Suprapubic skin (tissue), 4 donors: ENCODE data around the gene NLRC5. TPM values are rescaled to one million over a fixed set of nuclear protein-coding genes. Genes with fewer than 3 reads are reported as not detected.
"Not testable (repeated sequence)": the region's sequence is repeated elsewhere in the genome, so short reads cannot be mapped to it uniquely, and the experiment has no call there.

Experiments
- DNase-seq, 2 donors: peaks; one replicate each; pipeline ENCODE4 v3.0.0-alpha.2; 2019; ENCODE audit warnings: low spot score in 2 of 2
- H3K27ac ChIP-seq: fragments of 200-600 bp; sonication (generic); one replicate; pipeline ENCODE4 v1.5.1; 2019
- H3K27me3 ChIP-seq: fragments of 200-600 bp; sonication (generic); one replicate; pipeline ENCODE4 v1.5.1; 2019
- H3K36me3 ChIP-seq: fragments of 200-600 bp; sonication (generic); one replicate; pipeline ENCODE4 v1.5.1; 2019
- H3K4me1 ChIP-seq: fragments of 200-600 bp; sonication (generic); one replicate; pipeline ENCODE4 v1.5.1; 2019
- H3K4me3 ChIP-seq: fragments of 200-600 bp; sonication (generic); one replicate; pipeline ENCODE4 v1.5.1; 2019; ENCODE audit warnings: mild to moderate bottlenecking
- H3K9me3 ChIP-seq: fragments of 200-600 bp; sonication (generic); one replicate; pipeline ENCODE4 v1.5.1; 2019
- EP300 ChIP-seq: sonication (generic); formaldehyde crosslinking; IDR thresholded peaks from one replicate; pipeline ENCODE4 v1.6.1; 2017; ENCODE audit warnings: antibody characterized with exemption
- POLR2A ChIP-seq, 2 donors: fragments of 450-650 bp; IDR thresholded peaks; one replicate each; pipeline ENCODE4 v1.6.1; 2017; ENCODE audit warnings: antibody characterized with exemption in 2 of 2, mild to moderate bottlenecking in 2 of 2, moderate library complexity in 2 of 2
- POLR2AphosphoS5 ChIP-seq, 3 donors: sonication (generic); formaldehyde crosslinking; IDR thresholded peaks; one replicate each; pipeline ENCODE4 v1.6.1; 2017; ENCODE audit warnings: antibody characterized with exemption in 3 of 3
- WGBS: methylation state at CpG from one replicate; pipeline ENCODE4 v1.1.5; 2018; 5-methylcytosine and 5-hydroxymethylcytosine counted together
- total RNA-seq, 4 donors: library from RNA; depleted of rRNA; stranded (reverse); fragments of >200 nt; gene quantifications; one replicate each; pipeline ENCODE4 v1.1.0, GENCODE V29; 2016
- TF ChIP-seq, protein P1 (sequence below), 2 donors: fragments of 200-600 bp in 1 of 2; fragments of 450-650 bp in 1 of 2; sonication (generic) in 1 of 2; IDR thresholded peaks; one replicate each; pipeline ENCODE4 v1.5.1; 2016 to 2019; ENCODE audit warnings: antibody characterized with exemption in 2 of 2, mild to moderate bottlenecking in 1 of 2, moderate library complexity in 1 of 2

NLRC5 gene
- total RNA-seq, 4 donors from 2014 or later = 36.9 to 133 (median 54.4) TPM

DNA sequence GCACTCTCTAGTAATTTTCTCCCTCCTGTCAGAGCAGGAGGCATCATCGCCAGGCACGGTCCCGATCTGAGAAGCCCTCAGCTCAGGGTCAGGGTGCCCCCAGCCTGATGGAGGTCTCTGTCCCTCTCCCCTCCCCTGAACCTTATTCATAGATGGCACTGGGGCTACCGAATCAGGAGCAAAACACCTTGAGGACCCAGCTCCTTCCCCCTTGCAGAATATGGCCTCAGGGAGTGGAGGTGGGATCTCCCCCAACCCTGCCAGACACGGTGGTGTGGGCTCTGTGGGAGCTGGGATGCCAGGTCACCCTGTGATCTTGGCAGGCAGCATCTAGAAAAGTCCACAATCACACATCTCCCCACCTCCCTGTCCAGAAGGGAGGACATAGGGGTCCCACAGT lies 105.6 kb downstream of the NLRC5 start:
- no peak for DNase-seq
- TF ChIP-seq POLR2A (IDR thresholded peaks at IDR 0.05) (no peak), EP300 (no peak), POLR2AphosphoS5 (IDR thresholded peaks at IDR 0.05) (no peak)
- TF ChIP-seq, protein P1, sequence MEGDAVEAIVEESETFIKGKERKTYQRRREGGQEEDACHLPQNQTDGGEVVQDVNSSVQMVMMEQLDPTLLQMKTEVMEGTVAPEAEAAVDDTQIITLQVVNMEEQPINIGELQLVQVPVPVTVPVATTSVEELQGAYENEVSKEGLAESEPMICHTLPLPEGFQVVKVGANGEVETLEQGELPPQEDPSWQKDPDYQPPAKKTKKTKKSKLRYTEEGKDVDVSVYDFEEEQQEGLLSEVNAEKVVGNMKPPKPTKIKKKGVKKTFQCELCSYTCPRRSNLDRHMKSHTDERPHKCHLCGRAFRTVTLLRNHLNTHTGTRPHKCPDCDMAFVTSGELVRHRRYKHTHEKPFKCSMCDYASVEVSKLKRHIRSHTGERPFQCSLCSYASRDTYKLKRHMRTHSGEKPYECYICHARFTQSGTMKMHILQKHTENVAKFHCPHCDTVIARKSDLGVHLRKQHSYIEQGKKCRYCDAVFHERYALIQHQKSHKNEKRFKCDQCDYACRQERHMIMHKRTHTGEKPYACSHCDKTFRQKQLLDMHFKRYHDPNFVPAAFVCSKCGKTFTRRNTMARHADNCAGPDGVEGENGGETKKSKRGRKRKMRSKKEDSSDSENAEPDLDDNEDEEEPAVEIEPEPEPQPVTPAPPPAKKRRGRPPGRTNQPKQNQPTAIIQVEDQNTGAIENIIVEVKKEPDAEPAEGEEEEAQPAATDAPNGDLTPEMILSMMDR (IDR thresholded peaks at IDR 0.05) = no peak
- Histone ChIP-seq H3K9me3 (no peaks in the 10 kb centered on the region), H3K27ac (no peak overlapping the region), H3K27me3 (no peaks in the 10 kb centered on the region), H3K4me3 (no peak overlapping the region), H3K4me1 (peaks cover 32% of the 10 kb centered on the region), H3K36me3 (no peaks in the 10 kb centered on the region)
- WGBS = 63% methylated on average over 5 of the region's 5 CpGs

DNA sequence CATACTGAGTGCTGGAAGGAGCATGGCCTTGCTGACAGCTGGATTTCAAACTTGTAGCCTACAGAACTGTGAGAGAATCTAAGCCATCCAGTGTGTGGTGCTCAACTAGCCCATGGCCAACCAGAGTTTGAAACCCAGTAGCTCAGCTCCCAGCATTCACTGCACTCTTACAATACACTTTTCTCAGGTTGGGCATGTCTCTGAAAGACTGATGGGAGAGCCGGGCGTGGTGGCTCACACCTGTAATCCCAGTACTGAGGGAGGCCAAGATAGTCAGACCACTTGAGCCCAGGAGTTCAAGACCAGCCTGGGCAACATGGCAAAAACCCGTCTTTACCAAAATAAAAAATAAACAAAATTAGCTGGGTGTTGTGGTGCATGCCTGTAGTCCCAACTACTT lies 106.8 kb downstream of the NLRC5 start:
- Histone ChIP-seq H3K9me3 (no peaks in the 10 kb centered on the region), H3K4me3 (no peak overlapping the region), H3K27me3 (no peaks in the 10 kb centered on the region), H3K27ac (no peak overlapping the region), H3K4me1 (peaks cover 31% of the 10 kb centered on the region), H3K36me3 (no peaks in the 10 kb centered on the region)
- no peak for DNase-seq
- TF ChIP-seq POLR2A (IDR thresholded peaks at IDR 0.05) = no peak
- TF ChIP-seq, protein P1 (IDR thresholded peaks at IDR 0.05) = no peak
- 95% methylated on average over 3 of the region's 3 CpGs for WGBS

DNA sequence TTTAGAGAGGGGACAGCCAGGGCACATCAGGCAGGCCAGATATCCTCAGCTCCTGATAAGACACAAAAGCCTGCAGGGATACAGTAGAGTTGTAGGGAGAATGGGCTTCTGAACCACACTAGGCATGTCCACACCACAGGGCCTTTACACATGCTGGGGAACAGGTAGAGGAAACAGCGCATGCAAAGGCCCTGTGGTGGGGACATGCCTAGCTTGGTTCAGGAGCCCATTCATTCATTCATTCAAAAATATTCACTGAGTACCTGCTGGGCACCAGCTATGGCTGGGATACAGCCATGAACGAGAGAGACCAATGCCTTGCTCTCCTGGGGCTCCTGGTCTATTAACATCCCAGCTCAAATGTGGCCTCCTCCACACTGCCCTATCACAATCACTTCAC lies 107.4 kb downstream of the NLRC5 start:
- H3K27ac ChIP-seq = no peak overlapping the region
- no peak for TF ChIP-seq POLR2AphosphoS5 (IDR thresholded peaks at IDR 0.05)
- TF ChIP-seq, protein P1 (IDR thresholded peaks at IDR 0.05) = no peak
- TF ChIP-seq POLR2A (IDR thresholded peaks at IDR 0.05) = no peak
- no peak for TF ChIP-seq EP300
- H3K36me3 ChIP-seq = no peaks in the 10 kb centered on the region
- H3K4me1 ChIP-seq = peaks cover 25% of the 10 kb centered on the region
- WGBS = 92% methylated on average over 2 of the region's 2 CpGs
- no peak overlapping the region for H3K4me3 ChIP-seq
- no peak for DNase-seq
- no peaks in the 10 kb centered on the region for H3K9me3 ChIP-seq
- H3K27me3 ChIP-seq = no peaks in the 10 kb centered on the region

DNA sequence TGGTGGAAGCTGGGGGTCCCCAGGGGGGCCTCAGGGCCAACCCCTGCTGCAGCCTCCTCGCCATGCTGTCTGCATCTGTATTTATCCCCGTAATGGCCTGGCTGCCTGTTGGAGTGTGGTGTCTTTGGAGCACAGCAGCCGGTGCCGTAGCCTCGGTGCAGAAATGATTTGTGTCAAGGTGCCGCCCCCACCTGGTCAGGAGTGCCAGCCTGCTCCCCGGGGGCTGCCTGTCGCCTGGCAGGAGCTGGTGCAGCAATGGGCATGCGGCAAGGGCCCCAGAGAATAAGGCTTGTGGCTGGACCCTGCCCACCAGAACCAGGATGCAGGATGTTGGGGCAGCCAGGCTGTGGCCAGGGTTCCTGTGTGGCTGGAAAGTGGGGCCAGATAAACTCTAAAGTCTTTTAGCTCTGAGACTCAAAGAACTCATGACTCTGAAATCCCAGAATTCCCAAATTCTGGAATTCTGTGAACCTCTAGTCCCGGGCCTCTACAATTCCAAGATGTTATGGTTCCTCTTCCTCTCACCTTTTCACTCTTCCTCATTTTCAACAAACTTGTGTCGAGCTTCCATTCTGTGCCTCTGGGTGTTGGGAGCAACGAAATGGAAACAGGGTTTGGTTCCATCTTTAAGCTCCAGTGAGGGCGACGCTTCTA lies 109.0 kb downstream of the NLRC5 start:
- no peak for DNase-seq
- H3K4me3 ChIP-seq = no peak overlapping the region
- no peaks in the 10 kb centered on the region for H3K9me3 ChIP-seq
- no peaks in the 10 kb centered on the region for H3K27me3 ChIP-seq
- TF ChIP-seq, protein P1 (IDR thresholded peaks at IDR 0.05) = no peak
- no peak for TF ChIP-seq POLR2AphosphoS5 (IDR thresholded peaks at IDR 0.05)
- TF ChIP-seq EP300 = no peak
- TF ChIP-seq POLR2A (IDR thresholded peaks at IDR 0.05) = no peak
- WGBS = 89% methylated on average over 7 of the region's 14 CpGs
- H3K4me1 ChIP-seq = peaks cover 17% of the 10 kb centered on the region
- H3K27ac ChIP-seq = no peak overlapping the region
- no peaks in the 10 kb centered on the region for H3K36me3 ChIP-seq

DNA sequence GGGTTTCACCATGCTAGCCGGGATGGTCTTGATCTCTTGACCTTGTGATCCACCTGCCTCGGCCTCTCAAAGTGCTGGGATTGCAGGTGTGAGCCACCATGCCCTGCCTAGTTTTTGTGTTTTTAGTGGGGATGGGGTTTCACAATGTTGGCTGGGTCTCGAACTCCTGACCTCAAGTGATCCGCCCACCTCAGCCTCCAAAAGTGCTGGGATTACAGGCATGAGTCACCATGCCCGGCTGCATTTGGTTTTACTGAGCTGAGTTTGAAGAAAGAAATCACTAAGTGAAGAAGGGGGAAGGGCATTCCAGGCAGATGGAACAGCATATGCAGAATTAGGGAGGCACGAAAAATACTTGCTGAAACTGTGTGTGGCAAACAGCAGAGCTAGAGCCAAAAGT lies 110.6 kb downstream of the NLRC5 start:
- not testable (repeated sequence) for H3K27me3 ChIP-seq, H3K27ac ChIP-seq
- WGBS = 69% methylated on average over 6 of the region's 6 CpGs

DNA sequence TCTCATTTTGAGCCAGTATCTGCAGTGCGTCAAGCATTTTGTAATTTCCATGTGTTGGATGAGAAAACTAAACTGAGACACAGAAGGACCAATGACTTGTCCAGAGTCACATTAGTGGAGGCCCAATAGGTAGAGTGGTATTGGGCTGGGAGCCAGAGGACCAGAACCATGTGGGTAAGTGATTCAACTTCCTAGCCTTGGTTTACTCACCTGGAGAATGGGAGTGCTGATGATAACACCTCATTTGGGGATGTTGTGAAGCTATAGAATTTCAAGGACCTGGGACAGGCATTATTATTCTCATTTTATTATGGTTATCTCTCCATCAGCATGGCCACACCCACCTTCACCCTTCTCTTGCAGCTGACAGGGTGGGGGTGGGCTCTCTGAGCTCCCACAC lies 111.1 kb downstream of the NLRC5 start:
- H3K4me1 ChIP-seq = peaks cover 3% of the 10 kb centered on the region
- 95% methylated on average over 1 of the region's 1 CpG for WGBS
- no peak overlapping the region for H3K4me3 ChIP-seq
- H3K27me3 ChIP-seq = no peaks in the 10 kb centered on the region
- H3K9me3 ChIP-seq = no peaks in the 10 kb centered on the region
- TF ChIP-seq EP300 = no peak
- no peak for TF ChIP-seq POLR2AphosphoS5 (IDR thresholded peaks at IDR 0.05)
- TF ChIP-seq, protein P1 (IDR thresholded peaks at IDR 0.05) = no peak
- no peak for TF ChIP-seq POLR2A (IDR thresholded peaks at IDR 0.05)
- no peaks in the 10 kb centered on the region for H3K36me3 ChIP-seq
- no peak for DNase-seq
- H3K27ac ChIP-seq = no peak overlapping the region

More for the DNA sequence above, 110.6 kb downstream of the NLRC5 start:
- H3K4me1 ChIP-seq, H3K36me3 ChIP-seq, DNase-seq, H3K9me3 ChIP-seq, H3K4me3 ChIP-seq: not testable (repeated sequence)
